ENCODE data around the gene BTN3A1.

The BTN3A1 gene

GRCh38 chr6:26430787-26431186, 28.7 kb downstream of the BTN3A1 start (continued):
- TF ChIP-seq, protein P1, sequence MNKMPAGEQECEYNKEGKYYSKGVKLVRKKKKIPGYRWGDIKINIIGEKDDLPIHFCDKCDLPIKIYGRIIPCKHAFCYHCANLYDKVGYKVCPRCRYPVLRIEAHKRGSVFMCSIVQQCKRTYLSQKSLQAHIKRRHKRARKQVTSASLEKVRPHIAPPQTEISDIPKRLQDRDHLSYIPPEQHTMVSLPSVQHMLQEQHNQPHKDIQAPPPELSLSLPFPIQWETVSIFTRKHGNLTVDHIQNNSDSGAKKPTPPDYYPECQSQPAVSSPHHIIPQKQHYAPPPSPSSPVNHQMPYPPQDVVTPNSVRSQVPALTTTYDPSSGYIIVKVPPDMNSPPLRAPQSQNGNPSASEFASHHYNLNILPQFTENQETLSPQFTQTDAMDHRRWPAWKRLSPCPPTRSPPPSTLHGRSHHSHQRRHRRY (tag by site-specific recombination; IDR thresholded peaks at IDR 0.05) = no peak
- TF ChIP-seq ZNF112 (tag by site-specific recombination; IDR thresholded peaks at IDR 0.05) (no peak), ZNF449 (tag by site-specific recombination; IDR thresholded peaks at IDR 0.05) (no peak), ZNF184 (tag by site-specific recombination; IDR thresholded peaks at IDR 0.05) (no peak), YY2 (tag by site-specific recombination; IDR thresholded peaks at IDR 0.05) (no peak)

GRCh38 chr6:26431258-26432172, 29.4 kb downstream of the BTN3A1 start:
- TF ChIP-seq ZNF530 (tag by site-specific recombination; IDR thresholded peaks at IDR 0.05; ENCODE audit: low read depth) (no peak), WT1 (tag by site-specific recombination; IDR thresholded peaks at IDR 0.05) (no peak), ZNF660 (tag by site-specific recombination; IDR thresholded peaks at IDR 0.05) (no peak), ZBTB49 (tag by site-specific recombination; IDR thresholded peaks at IDR 0.05; ENCODE audit: low read depth) (no peak)
- TF ChIP-seq, protein P2, sequence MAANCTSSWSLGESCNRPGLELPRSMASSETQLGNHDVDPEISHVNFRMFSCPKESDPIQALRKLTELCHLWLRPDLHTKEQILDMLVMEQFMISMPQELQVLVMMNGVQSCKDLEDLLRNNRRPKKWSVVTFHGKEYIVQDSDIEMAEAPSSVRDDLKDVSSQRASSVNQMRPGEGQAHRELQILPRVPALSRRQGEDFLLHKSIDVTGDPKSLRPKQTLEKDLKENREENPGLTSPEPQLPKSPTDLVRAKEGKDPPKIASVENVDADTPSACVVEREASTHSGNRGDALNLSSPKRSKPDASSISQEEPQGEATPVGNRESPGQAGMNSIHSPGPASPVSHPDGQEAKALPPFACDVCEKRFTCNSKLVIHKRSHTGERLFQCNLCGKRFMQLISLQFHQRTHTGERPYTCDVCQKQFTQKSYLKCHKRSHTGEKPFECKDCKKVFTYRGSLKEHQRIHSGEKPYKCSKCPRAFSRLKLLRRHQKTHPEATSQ (tag by site-specific recombination; IDR thresholded peaks at IDR 0.05) = no peak
- TF ChIP-seq, protein P3, sequence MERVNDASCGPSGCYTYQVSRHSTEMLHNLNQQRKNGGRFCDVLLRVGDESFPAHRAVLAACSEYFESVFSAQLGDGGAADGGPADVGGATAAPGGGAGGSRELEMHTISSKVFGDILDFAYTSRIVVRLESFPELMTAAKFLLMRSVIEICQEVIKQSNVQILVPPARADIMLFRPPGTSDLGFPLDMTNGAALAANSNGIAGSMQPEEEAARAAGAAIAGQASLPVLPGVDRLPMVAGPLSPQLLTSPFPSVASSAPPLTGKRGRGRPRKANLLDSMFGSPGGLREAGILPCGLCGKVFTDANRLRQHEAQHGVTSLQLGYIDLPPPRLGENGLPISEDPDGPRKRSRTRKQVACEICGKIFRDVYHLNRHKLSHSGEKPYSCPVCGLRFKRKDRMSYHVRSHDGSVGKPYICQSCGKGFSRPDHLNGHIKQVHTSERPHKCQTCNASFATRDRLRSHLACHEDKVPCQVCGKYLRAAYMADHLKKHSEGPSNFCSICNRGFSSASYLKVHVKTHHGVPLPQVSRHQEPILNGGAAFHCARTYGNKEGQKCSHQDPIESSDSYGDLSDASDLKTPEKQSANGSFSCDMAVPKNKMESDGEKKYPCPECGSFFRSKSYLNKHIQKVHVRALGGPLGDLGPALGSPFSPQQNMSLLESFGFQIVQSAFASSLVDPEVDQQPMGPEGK (tag by site-specific recombination; IDR thresholded peaks at IDR 0.05) = no peak
- no peaks in the 10 kb centered on the region for H3K9me3 ChIP-seq (ENCODE audit: control insufficient read depth, insufficient read depth, low read depth, low read length)
- CTCF ChIA-PET = no interaction called here
- no peak overlapping the region for H3K4me3 ChIP-seq (ENCODE audit: low read depth, low read length)
- H3K36me3 ChIP-seq (ENCODE audit: control insufficient read depth in 2 of 2, insufficient read depth in 1 of 2, low read length in 2 of 2) = peaks cover 7 to 63% of the 10 kb centered on the region in 2 experiments; a peak in 2 of 3 replicates
- no peak overlapping the region for H3K27ac ChIP-seq (ENCODE audit: extremely low read depth, low read depth, low read length)
- H3K4me1 ChIP-seq (ENCODE audit: control insufficient read depth, insufficient read depth, low read length) = no peaks in the 10 kb centered on the region
- POLR2A ChIA-PET = no interaction called here

DNA sequence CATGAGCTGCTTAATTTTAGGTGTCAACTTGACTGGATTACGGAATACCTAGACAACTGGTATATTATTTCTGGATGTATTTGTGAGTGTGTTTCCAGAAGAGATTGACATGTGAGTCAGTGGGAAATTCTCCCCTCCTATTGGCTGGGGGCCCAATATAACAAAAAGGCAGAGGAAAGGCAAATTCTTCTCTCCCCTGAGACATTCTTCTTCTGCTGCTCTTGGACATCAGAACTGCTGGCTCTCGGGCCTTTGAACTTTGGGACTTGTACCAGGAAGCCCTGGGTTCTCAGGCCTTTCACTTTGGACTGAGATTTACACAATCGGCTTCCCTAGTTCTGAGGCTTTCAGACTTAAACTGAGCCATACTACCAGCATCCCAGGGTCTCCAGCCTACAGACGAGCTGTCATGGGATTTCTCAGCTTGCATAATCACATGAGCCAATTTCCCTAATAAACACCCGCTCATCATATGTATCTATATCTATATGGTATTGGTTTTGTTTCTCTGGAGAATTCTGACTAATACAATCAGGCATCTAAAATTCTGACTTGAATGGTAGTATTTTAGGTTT, 30.6 kb downstream of the BTN3A1 start:
- Histone ChIP-seq H3K4me3 (ENCODE audit: low read depth, low read length) (no peak overlapping the region), H3K27ac (ENCODE audit: extremely low read depth, low read depth, low read length) (no peak overlapping the region), H3K9me3 (ENCODE audit: control insufficient read depth, insufficient read depth, low read depth, low read length) (no peaks in the 10 kb centered on the region), H3K36me3 (ENCODE audit: control insufficient read depth in 2 of 2, insufficient read depth in 1 of 2, low read length in 2 of 2) (peaks cover 7 to 51% of the 10 kb centered on the region in 2 experiments; a peak in 2 of 3 replicates), H3K4me1 (ENCODE audit: control insufficient read depth, insufficient read depth, low read length) (no peaks in the 10 kb centered on the region)
- ChIA-PET POLR2A (no interaction called here), CTCF (interaction anchor here (0.7 kb wide), 1 partner anchor 61 kb away, joined by 3 read pairs; no protein-coding TSS in a partner anchor)
- TF ChIP-seq ZSCAN23 (tag by site-specific recombination; IDR thresholded peaks at IDR 0.05) = no peak
- TF ChIP-seq ZNF777 (tag by site-specific recombination; IDR thresholded peaks at IDR 0.05; ENCODE audit: borderline replicate concordance) = no peak
- no peak for TF ChIP-seq ZNF394 (tag by site-specific recombination; IDR thresholded peaks at IDR 0.05; ENCODE audit: borderline replicate concordance)
- TF ChIP-seq HOXC10 (CRISPR knock-in tag; IDR thresholded peaks at IDR 0.05) = no peak
- TF ChIP-seq ZBTB17 (tag by site-specific recombination; IDR thresholded peaks at IDR 0.05) = no peak
- no peak for TF ChIP-seq ZNF626 (tag by site-specific recombination; IDR thresholded peaks at IDR 0.05)
- TF ChIP-seq ZEB2 (tag by site-specific recombination; IDR thresholded peaks at IDR 0.05) = no peak
- TF ChIP-seq ZNF791 (tag by site-specific recombination; IDR thresholded peaks at IDR 0.05) = no peak
- TF ChIP-seq, protein P4, sequence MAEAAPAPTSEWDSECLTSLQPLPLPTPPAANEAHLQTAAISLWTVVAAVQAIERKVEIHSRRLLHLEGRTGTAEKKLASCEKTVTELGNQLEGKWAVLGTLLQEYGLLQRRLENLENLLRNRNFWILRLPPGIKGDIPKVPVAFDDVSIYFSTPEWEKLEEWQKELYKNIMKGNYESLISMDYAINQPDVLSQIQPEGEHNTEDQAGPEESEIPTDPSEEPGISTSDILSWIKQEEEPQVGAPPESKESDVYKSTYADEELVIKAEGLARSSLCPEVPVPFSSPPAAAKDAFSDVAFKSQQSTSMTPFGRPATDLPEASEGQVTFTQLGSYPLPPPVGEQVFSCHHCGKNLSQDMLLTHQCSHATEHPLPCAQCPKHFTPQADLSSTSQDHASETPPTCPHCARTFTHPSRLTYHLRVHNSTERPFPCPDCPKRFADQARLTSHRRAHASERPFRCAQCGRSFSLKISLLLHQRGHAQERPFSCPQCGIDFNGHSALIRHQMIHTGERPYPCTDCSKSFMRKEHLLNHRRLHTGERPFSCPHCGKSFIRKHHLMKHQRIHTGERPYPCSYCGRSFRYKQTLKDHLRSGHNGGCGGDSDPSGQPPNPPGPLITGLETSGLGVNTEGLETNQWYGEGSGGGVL (tag by site-specific recombination; IDR thresholded peaks at IDR 0.05) = no peak
